ENCODE results near the gene TPM1. TPM values are rescaled to one million over a fixed set of nuclear protein-coding genes. Genes with fewer than 3 reads are reported as not detected.

TPM1 gene
- total RNA-seq, 1 experiment from 2014 or later = 748 TPM

GRCh38 chr15:63050731-63051155 is 8.2 kb downstream of the TPM1 start:
- Histone ChIP-seq H3K56ac (ENCODE audit: insufficient read length, low read depth, low read length) (no peak overlapping the region), H2AK5ac (ENCODE audit: insufficient read length, low read length) (no peak overlapping the region), H3T11ph (ENCODE audit: low read length) (no peak overlapping the region), H3K9ac (ENCODE audit: extremely low read depth, insufficient read length, low read length) (no peak overlapping the region), H3K79me1 (ENCODE audit: insufficient read depth, low read depth, low read length, poor library complexity, severe bottlenecking) (no peaks in the 10 kb centered on the region), H2BK5ac (ENCODE audit: insufficient read length, low read length) (no peak overlapping the region), H3K9me3 (ENCODE audit: control insufficient read depth, low read depth, low read length) (no peaks in the 10 kb centered on the region), H4K5ac (ENCODE audit: insufficient read length, low read depth, low read length) (no peak overlapping the region), H3K27me3 (ENCODE audit: insufficient read depth, low read length) (no peaks in the 10 kb centered on the region), H4K8ac (replicated peaks; ENCODE audit: insufficient read length, low read depth, low read length) (no peak overlapping the region), H2AFZ (ENCODE audit: low read length) (no peak overlapping the region), H2BK12ac (ENCODE audit: insufficient read length, low read depth, low read length) (no peak overlapping the region), H3K79me2 (ENCODE audit: insufficient read depth, low read length) (peaks cover 6% of the 10 kb centered on the region; the same call in 1 of the 2 replicates), H3K23ac (ENCODE audit: insufficient read length, low read depth, low read length) (no peak overlapping the region), H3K23me2 (ENCODE audit: insufficient read length, low read depth, low read length, poor library complexity, severe bottlenecking) (peaks cover 7% of the 10 kb centered on the region), H3K18ac (ENCODE audit: insufficient read length, low read depth, low read length) (no peak overlapping the region), H2BK20ac (ENCODE audit: low read depth, low read length, poor library complexity, severe bottlenecking) (no peak overlapping the region), H4K91ac (ENCODE audit: insufficient read length, low read depth, low read length) (no peak overlapping the region), H3K14ac (ENCODE audit: insufficient read depth, low read length) (no peak overlapping the region), H2BK120ac (ENCODE audit: low read depth, low read length, poor library complexity, severe bottlenecking) (no peak overlapping the region), H4K20me1 (ENCODE audit: control insufficient read depth, insufficient read depth, insufficient read length) (no peaks in the 10 kb centered on the region), H3K4me1 (ENCODE audit: insufficient read depth, low read length) (peaks cover 7% of the 10 kb centered on the region), H3K4ac (ENCODE audit: low read depth, low read length) (no peak overlapping the region), H2BK15ac (ENCODE audit: low read depth, low read length) (no peak overlapping the region), H3K27ac (ENCODE audit: insufficient read length, low read depth, low read length) (no peak overlapping the region), H3K4me2 (ENCODE audit: insufficient read depth, insufficient read length, low read length) (no peak overlapping the region)
- peaks cover 1% of the 10 kb centered on the region; the same call in 1 of the 2 replicates for H3K27me3 Mint-ChIP-seq (ENCODE audit: low read depth)
- H3K27ac Mint-ChIP-seq = peak overlapping the region in 2 of 3 experiments; percentile 85 to 87; a peak in 4 of 7 replicates
- peaks cover 70 to 76% of the 10 kb centered on the region in 2 experiments for H3K4me1 Mint-ChIP-seq
- H3K36me3 Mint-ChIP-seq (ENCODE audit: insufficient read depth in 1 of 3, low read depth in 3 of 3) = peaks cover 15 to 90% (median 73%) of the 10 kb centered on the region in 3 experiments
- no peak for DNase-seq
- no peak for TF ChIP-seq CTCF (conservative IDR thresholded peaks at IDR 0.05)
- no peak overlapping the region for H3K4me3 Mint-ChIP-seq
- H3K9me3 Mint-ChIP-seq = no peaks in the 10 kb centered on the region

Data from H9 (cell line).